Heart left ventricle (tissue), 13 donors: Measurements from ENCODE around the gene RELCH.

Source experiments
- CTCF ChIP-seq, 12 donors: fragments of 200-600 bp; sonication (generic) in 4 of 12; IDR thresholded peaks; one replicate each; pipeline versions ENCODE4 v1.5.0 to v1.8.0; 2018 to 2022; ENCODE audit warnings: antibody characterized with exemption in 12 of 12, mild to moderate bottlenecking in 5 of 12
- POLR2A ChIP-seq, 2 donors: fragments of 450-650 bp; IDR thresholded peaks; one replicate each; pipeline ENCODE4 v1.6.1; 2017; ENCODE audit warnings: antibody characterized with exemption in 2 of 2, mild to moderate bottlenecking in 2 of 2, moderate library complexity in 2 of 2
- donor health status: ischemic (EF 13 %, LVEDD 7.1; RV severe dilation, severe dysfunction).
- donor health status: DM: no; HTN: yes; CAD: no.
- donor health status: DM: no; HTN: no; CAD: no.
- donor health status: ischemic (EF 25% LVEDD 6.9; RV normal size, moderate dysfunction).
- donor health status: ischemic (EF 25% LVEDD 5.7; RV mildly dilated, moderate dysfunction).
- donor health status: ischemic (EF 35%, LVEDD 5.7; RV mildly dilated, moderate dysfunction).
- donor health status: nonischemic (EF 11% LVEDD 7.7; RV severe dilation, severe dysfunction).
- donor health status: DM: yes; HTN: yes; CAD: no.
- donor health status: PGD.
- donor health status: ischemic (EF 29% LVEDD 5.4; RV normal size, mild dysfunction).
- donor health status: nonischemic (EF 23%, LVEDD 6.1; RV moderate dilation, normal function).

GRCh38 chr18:62337336-62337735, 150.3 kb downstream of the RELCH start:
- TF ChIP-seq CTCF (IDR thresholded peaks at IDR 0.05) = no peak
- TF ChIP-seq POLR2A (IDR thresholded peaks at IDR 0.05) = no peak
